Left kidney (tissue), 2 donors: ENCODE data around the gene AMFR. TPM values are rescaled to one million over a fixed set of nuclear protein-coding genes. Genes with fewer than 3 reads are reported as not detected.

Experiments
- DNase-seq: peaks from one replicate; pipeline ENCODE4 v3.0.0-alpha.2; 2013
- polyA plus RNA-seq: library from polyadenylated mRNA; unstranded; fragments of 120-200 nt; gene quantifications from one replicate; pipeline ENCODE4 v1.2.1, GENCODE V29; 2013; ENCODE audit not compliant: insufficient read length

The AMFR gene
- polyA plus RNA-seq, 1 donor: 143 TPM

GRCh38 chr16:56332464-56333079 lies 92.8 kb downstream of the AMFR start:
- DNase-seq: peak; percentile 43

GRCh38 chr16:56331915-56332314 lies 93.4 kb downstream of the AMFR start:
- no peak for DNase-seq

GRCh38 chr16:56331399-56331798 lies 93.9 kb downstream of the AMFR start:
- no peak for DNase-seq

GRCh38 chr16:56330476-56330875 lies 94.9 kb downstream of the AMFR start:
- no peak for DNase-seq

- DNase-seq: no peak
These were observed 95.5 kb downstream of the AMFR start for GRCh38 chr16:56329887-56330286.

GRCh38 chr16:56328276-56329022 lies 96.9 kb downstream of the AMFR start:
- no peak for DNase-seq

GRCh38 chr16:56327929-56328258 lies 97.5 kb downstream of the AMFR start:
- DNase-seq: no peak

GRCh38 chr16:56327071-56327928 lies 98.0 kb downstream of the AMFR start:
- DNase-seq: no peak

- DNase-seq: no peak
These were observed 99.4 kb downstream of the AMFR start for GRCh38 chr16:56325956-56326355.

- DNase-seq: no peak
These were observed 100.9 kb downstream of the AMFR start for GRCh38 chr16:56324406-56324805.

GRCh38 chr16:56321571-56321970 lies 103.8 kb downstream of the AMFR start:
- no peak for DNase-seq

- no peak for DNase-seq
These were observed 104.4 kb downstream of the AMFR start for GRCh38 chr16:56320811-56321558.

GRCh38 chr16:56320056-56320455 lies 105.3 kb downstream of the AMFR start:
- DNase-seq: no peak

GRCh38 chr16:56319376-56319775 lies 106.0 kb downstream of the AMFR start:
- no peak for DNase-seq

GRCh38 chr16:56318827-56319140 lies 106.6 kb downstream of the AMFR start:
- no peak for DNase-seq

GRCh38 chr16:56317998-56318826 lies 107.1 kb downstream of the AMFR start:
- peak; percentile 82 for DNase-seq

GRCh38 chr16:56316545-56316944 lies 108.8 kb downstream of the AMFR start:
- DNase-seq: no peak

GRCh38 chr16:56315955-56316354 lies 109.4 kb downstream of the AMFR start:
- no peak for DNase-seq

- DNase-seq: no peak
These were observed 111.0 kb downstream of the AMFR start for GRCh38 chr16:56314244-56314850.

GRCh38 chr16:56312556-56312955 lies 112.8 kb downstream of the AMFR start:
- no peak for DNase-seq

GRCh38 chr16:56312028-56312300 lies 113.4 kb downstream of the AMFR start:
- no peak for DNase-seq
